GM18873 (cell line): ENCODE results near the gene CXCL3.

Experiments
- ATAC-seq: cut with Tn5 transposase; IDR thresholded peaks from one replicate; pipeline ENCODE4 v1.9.1; 2021; ENCODE audit warnings: mild to moderate bottlenecking, moderate library complexity, moderate number of reproducible peaks; ENCODE audit not compliant: unreplicated experiment, low FRiP score

Gene CXCL3

DNA sequence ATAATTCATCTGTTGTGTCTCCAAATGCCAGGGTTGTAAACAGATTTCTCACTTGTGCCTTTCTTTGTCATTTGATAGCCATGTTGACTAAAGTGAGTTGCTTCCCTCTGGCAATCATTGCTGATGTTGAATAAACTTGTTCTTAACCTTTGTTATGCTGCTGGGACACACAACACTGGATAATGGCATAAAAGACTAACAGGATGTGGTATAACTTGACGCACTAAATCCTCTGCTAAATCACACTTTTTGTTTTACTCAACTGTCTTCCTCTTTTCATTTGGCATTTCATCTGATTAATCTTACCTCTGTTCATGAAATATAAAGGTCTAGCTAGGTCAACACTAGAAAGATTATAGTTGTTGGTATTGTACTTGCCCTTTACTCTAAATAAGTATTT is 22.4 kb downstream of the CXCL3 start:
- no peak for ATAC-seq

GRCh38 chr4:74015126-74015780 is 23.2 kb downstream of the CXCL3 start:
- ATAC-seq = no peak

DNA sequence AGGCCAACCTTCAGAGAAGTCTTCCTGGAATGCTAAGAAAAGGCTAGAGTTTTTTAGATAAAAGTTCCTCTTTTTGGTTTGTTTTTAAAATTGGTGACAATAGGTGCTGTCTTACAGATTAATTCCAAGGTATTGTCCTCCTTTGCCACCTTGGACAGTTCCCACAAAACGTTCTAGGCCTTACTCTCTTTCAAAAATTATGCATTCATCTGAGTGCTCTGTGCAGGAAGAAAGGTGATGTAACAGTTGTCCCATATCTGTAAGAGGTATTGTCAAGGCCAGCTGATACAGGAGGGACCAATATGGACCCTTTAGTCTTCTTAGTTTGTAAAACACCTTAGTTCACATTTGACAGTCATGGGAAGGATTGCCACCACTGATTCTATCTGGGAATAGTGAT is 24.2 kb downstream of the CXCL3 start:
- ATAC-seq = no peak

- no peak for ATAC-seq
Observed at GRCh38 chr4:74013264-74013663, 25.2 kb downstream of the CXCL3 start.

DNA sequence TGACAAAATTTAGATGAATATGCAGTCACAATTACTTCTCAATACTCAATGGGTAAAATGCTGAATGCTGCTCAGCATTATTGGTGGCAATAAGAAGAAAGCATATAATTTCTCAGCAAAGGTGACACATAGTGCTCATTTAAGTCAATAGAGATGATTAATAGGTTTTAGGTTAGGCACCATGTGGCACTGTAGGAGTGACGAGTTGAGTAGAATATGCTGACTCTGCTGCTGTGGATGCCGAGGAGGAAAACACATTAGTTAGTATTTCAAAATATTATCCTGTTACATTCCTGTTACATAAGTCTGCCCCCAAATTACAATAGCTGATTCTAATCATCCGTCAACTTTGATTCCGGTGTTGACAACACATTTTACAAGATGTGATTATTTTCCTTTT is 26.4 kb downstream of the CXCL3 start:
- no peak for ATAC-seq

DNA sequence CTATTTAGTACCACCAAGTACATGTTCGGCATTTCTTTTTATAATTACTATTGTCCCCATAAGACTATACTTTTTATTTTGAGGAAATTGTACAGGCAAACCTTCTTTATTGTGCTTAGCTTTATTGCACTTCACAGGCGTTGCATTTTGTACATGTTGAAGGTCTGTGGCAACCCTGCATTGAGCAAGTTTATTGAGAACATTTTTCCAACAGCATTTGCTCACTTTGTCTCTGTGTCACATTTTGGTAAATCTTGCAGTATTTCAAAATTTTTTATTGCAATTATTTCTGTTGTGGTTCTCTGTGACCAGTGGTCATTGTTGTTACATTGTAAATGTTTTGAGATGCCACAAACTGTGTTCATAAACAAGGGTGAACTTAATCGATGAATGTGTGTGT is 29.2 kb downstream of the CXCL3 start:
- ATAC-seq = no peak

GRCh38 chr4:74006009-74006476 is 32.4 kb downstream of the CXCL3 start:
- ATAC-seq = no peak

DNA sequence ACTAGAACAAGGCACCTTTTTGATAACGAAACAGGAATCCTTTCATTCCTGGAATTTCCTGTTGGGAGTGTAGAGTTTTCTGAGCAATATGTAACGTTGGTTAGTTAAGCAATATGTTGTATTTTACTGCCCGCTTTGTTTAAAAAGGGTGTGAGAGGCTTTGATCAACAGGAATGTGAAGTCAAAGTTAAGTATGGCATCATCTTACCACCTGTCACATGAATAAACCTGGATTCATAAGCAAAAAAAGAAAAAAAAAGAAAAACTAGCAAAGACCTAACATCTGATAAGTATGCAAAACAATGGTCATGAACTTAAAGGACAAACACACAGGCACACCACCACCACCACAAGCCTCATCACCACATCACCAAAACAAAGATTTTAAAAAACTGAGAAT is 33.0 kb downstream of the CXCL3 start:
- no peak for ATAC-seq

GRCh38 chr4:74004668-74005067 is 33.8 kb downstream of the CXCL3 start:
- no peak for ATAC-seq

DNA sequence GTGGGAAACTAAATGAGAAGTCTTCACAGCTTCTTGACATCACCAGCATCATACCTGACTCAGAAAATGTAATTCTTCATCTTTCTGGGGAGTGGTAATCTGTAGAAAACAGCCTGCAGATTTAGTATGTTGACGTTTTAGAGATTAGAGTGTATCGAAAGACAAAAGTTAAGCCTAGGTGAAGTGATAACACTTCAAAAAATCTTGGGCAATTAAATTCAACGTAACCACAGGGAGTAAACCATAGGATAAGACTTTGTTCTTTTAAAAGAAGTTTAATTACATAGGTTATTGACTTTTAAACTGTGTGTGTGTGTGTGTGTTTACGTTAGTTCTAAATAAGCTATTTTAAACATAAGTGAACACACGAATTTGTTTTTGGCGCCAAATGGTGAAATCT is 38.2 kb downstream of the CXCL3 start:
- no peak for ATAC-seq

DNA sequence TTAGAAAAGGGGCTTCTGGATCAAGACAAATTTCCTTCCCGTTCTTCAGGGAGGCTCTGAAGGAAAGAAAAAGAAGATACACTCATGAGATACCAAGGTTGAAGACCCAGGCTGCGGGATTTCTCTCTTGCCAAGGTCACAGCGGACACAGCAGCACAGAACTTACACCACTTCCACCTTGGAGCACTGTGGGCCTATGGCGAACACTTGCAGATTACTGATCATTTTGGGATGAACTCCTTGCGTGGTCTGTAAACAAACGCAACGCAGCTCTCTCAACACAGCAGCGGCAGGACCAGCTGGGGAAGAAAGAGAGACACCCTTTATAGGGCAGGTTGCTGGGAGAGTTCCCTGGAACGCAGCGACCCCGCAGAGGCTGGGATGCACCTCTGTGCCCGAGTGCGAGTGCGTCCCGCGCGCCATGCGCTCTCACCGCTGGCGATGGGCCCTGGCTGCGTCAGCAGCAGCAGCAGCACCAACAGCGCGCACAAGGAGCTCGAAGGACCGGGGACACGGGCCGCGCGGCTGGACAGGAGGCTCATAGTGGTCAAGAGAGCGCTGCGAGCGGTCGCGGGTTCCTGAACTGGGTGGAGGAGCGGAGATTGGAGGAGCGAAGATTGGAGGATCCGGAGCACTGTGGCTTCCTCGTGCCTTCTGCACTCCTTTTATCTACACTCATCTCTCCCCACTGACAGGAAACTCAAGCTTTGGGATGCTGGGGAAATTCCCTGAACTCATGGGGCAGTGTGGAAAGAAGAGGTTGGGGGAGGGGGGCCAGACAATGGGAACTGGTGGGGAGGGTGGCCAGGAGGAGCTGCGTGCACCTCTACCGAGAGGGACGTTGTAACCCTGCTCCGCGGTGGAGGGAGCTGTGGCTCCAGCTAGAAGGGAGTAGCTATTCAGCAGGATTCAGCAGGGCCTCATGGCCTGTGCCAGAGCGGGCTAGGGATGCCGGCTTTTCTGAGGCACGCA is 40.2 kb downstream of the CXCL3 start, which contains the start of gene CXCL5:
CXCL5 (minus strand) TSS at position 638 of the 972 bp plus-strand sequence; CDS start at position 542, 96 bp downstream.
- no peak for ATAC-seq

DNA sequence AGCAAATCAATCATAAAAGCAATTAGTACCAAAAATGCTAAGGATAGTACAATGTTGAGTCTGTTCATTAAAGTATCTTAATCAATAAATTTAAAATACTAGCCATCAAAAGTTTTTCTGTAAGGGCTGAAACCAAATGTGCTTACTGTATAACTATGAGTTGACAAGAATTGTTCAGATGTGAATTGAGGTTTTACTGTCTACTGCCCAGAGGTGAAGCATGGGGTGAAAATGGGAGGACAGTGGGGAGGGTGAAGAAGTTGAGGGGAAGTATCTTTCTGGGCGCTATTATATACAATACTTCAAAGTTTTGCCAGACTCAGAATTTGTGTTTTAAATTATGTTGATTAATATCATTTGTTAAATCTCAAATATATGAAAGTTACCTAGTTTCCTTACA is 46.4 kb downstream of the CXCL3 start:
- no peak for ATAC-seq

- no peak for ATAC-seq
Observed at GRCh38 chr4:73991742-73992000, 46.8 kb downstream of the CXCL3 start.

GRCh38 chr4:73990988-73991741 is 47.3 kb downstream of the CXCL3 start:
- no peak for ATAC-seq

DNA sequence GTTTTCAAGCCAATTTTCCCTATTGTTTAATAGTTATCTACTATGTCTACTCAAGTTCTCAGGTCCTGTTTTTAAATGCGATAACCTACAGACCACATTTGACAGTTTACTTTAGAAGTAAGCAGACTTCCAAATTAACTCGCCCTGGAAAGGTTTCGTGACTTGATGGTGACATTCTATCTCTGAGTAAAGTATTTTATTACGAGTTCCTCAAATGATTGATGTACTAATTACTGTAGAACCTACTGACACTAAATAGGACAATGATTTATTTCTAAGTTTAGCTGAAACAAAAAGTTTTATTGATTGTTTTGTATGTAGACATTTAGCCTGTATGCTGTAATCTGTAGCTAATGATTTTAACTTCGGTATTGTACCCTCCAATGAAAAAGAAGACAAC is 48.6 kb downstream of the CXCL3 start:
- ATAC-seq = no peak

DNA sequence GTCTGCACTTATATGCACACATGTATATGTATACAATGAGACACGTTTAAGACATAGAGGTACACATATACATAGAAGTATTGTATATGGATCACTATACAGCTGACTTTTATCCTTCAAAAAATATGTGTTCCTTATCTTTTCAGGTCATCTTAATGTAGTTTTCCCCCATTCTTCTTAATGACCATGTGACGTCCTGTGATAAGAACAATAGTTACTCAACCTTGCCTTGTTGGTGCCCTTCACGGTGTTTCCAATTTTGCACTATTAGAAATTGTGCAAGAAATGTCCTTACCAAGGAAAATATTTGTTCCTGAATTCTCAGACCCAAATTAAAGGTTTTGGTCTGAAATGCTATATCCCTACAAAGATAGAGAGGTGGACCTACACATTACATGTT is 49.5 kb downstream of the CXCL3 start:
- ATAC-seq = no peak

DNA sequence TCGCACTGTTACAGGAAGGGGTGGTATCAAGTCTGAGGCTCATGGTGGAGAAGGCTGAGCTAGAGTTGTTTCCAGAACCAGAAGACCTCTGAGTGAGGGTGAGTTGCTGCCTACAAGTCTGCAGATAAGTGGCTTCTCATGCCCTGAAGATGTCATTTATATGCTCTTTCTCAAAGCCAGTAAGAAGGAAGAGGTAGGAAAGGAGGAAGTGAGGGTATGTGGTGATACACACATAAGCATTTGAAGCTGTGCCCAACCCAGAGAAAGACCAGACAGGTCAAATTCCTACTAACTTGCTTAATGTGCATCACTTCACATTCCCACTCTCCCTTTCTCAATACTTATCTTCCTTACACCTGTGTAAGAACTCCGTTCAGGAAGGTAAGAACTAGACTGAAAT is 50.4 kb downstream of the CXCL3 start, which contains the start of gene PPBP:
PPBP (minus strand) TSS at position 130 of the 400 bp plus-strand sequence; CDS start at position 43, 87 bp downstream.
- ATAC-seq = no peak
